Gastroesophageal sphincter (tissue), 4 donors: ENCODE results near the gene CACNB4. TPM values are rescaled to one million over a fixed set of nuclear protein-coding genes. Genes with fewer than 3 reads are reported as not detected.

ENCODE experiments used
- ATAC-seq: fragments of 150-250 bp; one replicate; pipeline ENCODE4 v1.9.1; 2016; ENCODE audit warnings: mild to moderate bottlenecking, moderate library complexity
- H3K27ac ChIP-seq, 4 donors: fragments of 200-600 bp; sonication (generic) in 3 of 4; 1 replicate in 3 of 4; 2 replicates in 1 of 4; pipeline ENCODE4 v1.5.1; 2016 to 2019
- H3K27me3 ChIP-seq: fragments of 200-600 bp; sonication (generic); one replicate; pipeline ENCODE4 v1.5.1; 2019
- H3K36me3 ChIP-seq, 2 donors: fragments of 200-600 bp; sonication (generic); one replicate each; pipeline ENCODE4 v1.5.1; 2019; ENCODE audit warnings: control low read depth in 1 of 2
- H3K4me1 ChIP-seq, 3 donors: fragments of 200-600 bp; sonication (generic); 1 replicate in 2 of 3; 2 replicates in 1 of 3; pipeline ENCODE4 v1.5.1; 2016 to 2019; ENCODE audit warnings: control low read depth in 2 of 3
- H3K4me3 ChIP-seq, 2 donors: fragments of 200-600 bp; sonication (generic); one replicate each; pipeline ENCODE4 v1.5.1; 2019; ENCODE audit warnings: mild to moderate bottlenecking in 1 of 2, moderate library complexity in 1 of 2
- H3K9me3 ChIP-seq, 3 donors: fragments of 200-600 bp; sonication (generic); one replicate each; pipeline ENCODE4 v1.5.1; 2017 to 2019; ENCODE audit warnings: control low read depth in 2 of 3
- EP300 ChIP-seq: sonication (generic); formaldehyde crosslinking; IDR thresholded peaks from one replicate; pipeline ENCODE4 v1.6.1; 2017; ENCODE audit warnings: antibody characterized with exemption, mild to moderate bottlenecking
- POLR2A ChIP-seq, 2 donors: fragments of 450-650 bp; IDR thresholded peaks; one replicate each; pipeline ENCODE4 v1.6.1; 2017; ENCODE audit warnings: antibody characterized with exemption in 2 of 2, mild to moderate bottlenecking in 2 of 2, moderate library complexity in 1 of 2
- POLR2AphosphoS5 ChIP-seq: sonication (generic); formaldehyde crosslinking; IDR thresholded peaks from one replicate; pipeline ENCODE4 v1.6.1; 2017; ENCODE audit warnings: antibody characterized with exemption
- WGBS, 2 donors: methylation state at CpG; one replicate each; pipeline ENCODE4 v1.1.5; 2018; ENCODE audit warnings: low coverage in 1 of 2; 5-methylcytosine and 5-hydroxymethylcytosine counted together
- total RNA-seq, 4 donors: library from RNA; depleted of rRNA; stranded (reverse); fragments of >200 nt; gene quantifications; one replicate each; pipeline ENCODE4 v1.1.0, GENCODE V29; 2016
- TF ChIP-seq, protein P1 (sequence below), 4 experiments: fragments of 200-600 bp in 2 of 4; fragments of 450-650 bp in 2 of 4; sonication (generic) in 1 of 4; IDR thresholded peaks; one replicate each; pipeline ENCODE4 v1.5.1; 2017 to 2019; ENCODE audit warnings: antibody characterized with exemption in 4 of 4, mild to moderate bottlenecking in 2 of 4, moderate library complexity in 2 of 4

The CACNB4 gene
- total RNA-seq, 4 donors from 2014 or later, result 1.4 to 5.4 (median 1.9) TPM

DNA sequence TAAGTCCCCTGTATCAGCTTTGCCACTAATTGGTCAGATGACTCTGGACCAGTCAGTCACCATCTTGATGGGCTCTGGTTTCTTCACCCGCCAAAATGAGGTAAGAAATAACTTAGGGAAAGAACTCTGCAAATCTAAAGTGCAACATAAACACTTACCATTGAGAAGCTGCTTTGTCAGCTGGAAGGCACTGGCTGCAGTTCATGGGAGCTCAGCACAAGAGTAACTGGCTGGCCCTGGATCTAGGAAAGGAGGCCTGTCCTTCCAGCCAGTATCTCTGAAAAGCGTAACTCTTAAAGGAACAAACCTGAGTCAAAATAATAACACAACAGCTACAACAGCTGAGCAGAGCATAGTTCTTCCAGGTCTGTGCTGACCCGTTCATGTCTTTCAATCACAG lies 123.9 kb downstream of the CACNB4 start:
- no peaks in the 10 kb centered on the region for H3K9me3 ChIP-seq
- no peaks in the 10 kb centered on the region for H3K27me3 ChIP-seq
- no peaks in the 10 kb centered on the region for H3K36me3 ChIP-seq
- WGBS, 2 donors, result 75% methylated on average over 1 of the region's 3 CpGs; no CpG with 5 or more reads in 1 of the 2 donors
- H3K4me1 ChIP-seq, result peaks cover 0 to 6% (median 0%) of the 10 kb centered on the region in 3 donors
- H3K27ac ChIP-seq, result no peak overlapping the region
- ATAC-seq, result no peak
- TF ChIP-seq POLR2A (IDR thresholded peaks at IDR 0.05) (no peak), EP300 (no peak), POLR2AphosphoS5 (no peak)
- TF ChIP-seq, protein P1, sequence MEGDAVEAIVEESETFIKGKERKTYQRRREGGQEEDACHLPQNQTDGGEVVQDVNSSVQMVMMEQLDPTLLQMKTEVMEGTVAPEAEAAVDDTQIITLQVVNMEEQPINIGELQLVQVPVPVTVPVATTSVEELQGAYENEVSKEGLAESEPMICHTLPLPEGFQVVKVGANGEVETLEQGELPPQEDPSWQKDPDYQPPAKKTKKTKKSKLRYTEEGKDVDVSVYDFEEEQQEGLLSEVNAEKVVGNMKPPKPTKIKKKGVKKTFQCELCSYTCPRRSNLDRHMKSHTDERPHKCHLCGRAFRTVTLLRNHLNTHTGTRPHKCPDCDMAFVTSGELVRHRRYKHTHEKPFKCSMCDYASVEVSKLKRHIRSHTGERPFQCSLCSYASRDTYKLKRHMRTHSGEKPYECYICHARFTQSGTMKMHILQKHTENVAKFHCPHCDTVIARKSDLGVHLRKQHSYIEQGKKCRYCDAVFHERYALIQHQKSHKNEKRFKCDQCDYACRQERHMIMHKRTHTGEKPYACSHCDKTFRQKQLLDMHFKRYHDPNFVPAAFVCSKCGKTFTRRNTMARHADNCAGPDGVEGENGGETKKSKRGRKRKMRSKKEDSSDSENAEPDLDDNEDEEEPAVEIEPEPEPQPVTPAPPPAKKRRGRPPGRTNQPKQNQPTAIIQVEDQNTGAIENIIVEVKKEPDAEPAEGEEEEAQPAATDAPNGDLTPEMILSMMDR (IDR thresholded peaks at IDR 0.05), result no peak
- no peak overlapping the region for H3K4me3 ChIP-seq

DNA sequence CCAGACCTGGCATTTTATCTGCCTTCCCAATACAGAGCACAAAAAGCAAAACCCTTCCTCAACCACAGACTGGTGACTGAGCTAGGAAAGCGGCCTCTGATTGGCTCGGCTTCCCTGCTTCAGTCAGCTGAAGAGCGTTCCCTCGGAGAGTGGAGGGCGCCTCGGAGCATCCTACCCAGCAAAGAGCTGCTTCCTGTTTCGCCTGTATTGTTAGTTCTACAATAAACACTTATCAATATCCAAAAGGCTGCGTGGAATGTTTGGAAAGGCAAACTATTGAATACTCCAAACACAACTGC lies 125.0 kb downstream of the CACNB4 start:
- no peaks in the 10 kb centered on the region for H3K27me3 ChIP-seq
- H3K9me3 ChIP-seq, result no peaks in the 10 kb centered on the region
- no peak overlapping the region for H3K4me3 ChIP-seq
- TF ChIP-seq, protein P1 (IDR thresholded peaks at IDR 0.05), result no peak
- TF ChIP-seq POLR2A (IDR thresholded peaks at IDR 0.05) (no peak), EP300 (no peak), POLR2AphosphoS5 (no peak)
- peak; percentile 62 for ATAC-seq
- H3K27ac ChIP-seq, result no peak overlapping the region
- WGBS, 2 donors, result 18 to 36% methylated on average over 8 of the region's 8 CpGs
- H3K4me1 ChIP-seq, result peaks cover 0 to 6% (median 0%) of the 10 kb centered on the region in 3 donors
- no peaks in the 10 kb centered on the region for H3K36me3 ChIP-seq

DNA sequence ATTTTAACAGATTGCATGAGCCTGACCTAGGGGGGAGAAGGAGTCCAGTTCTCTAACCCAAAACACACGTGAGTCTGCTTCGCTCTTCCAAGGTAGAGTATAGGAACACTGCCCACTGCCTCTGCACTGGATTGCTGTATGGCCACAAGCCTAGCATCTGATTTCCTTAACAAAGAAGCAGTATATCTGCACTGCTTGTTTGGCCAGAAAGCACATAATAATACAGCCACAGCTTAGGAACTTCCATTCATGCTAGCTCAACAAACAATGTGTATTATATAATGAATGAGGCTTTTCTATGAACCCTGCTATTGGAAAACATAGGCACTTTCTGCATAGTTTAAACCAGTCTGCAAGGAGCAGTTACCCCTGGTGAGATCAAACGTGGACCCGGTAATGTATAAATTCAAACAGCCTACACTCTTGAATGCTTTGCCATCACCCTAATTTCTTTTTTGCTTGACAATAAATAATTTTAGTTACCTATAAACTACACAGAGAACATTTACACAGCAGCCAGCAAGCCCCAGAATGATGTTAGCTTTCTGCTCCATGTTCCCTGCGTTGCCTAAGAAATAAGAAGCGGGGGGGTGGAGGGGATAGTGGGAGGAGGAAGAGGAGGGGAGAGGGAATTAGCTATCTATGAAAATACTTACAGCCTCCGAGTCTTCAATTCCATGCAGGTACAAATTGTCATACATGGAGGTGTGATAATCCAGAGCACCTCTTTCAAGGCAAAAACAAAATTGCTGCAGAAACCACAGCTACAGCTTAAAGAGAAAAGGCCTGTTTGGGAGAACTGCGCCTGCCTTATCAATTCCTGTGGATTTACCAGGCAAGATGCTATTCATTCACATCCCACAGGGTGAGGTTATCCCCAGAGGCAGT lies 125.6 kb downstream of the CACNB4 start:
- H3K4me3 ChIP-seq, result no peak overlapping the region
- no peak for ATAC-seq

DNA sequence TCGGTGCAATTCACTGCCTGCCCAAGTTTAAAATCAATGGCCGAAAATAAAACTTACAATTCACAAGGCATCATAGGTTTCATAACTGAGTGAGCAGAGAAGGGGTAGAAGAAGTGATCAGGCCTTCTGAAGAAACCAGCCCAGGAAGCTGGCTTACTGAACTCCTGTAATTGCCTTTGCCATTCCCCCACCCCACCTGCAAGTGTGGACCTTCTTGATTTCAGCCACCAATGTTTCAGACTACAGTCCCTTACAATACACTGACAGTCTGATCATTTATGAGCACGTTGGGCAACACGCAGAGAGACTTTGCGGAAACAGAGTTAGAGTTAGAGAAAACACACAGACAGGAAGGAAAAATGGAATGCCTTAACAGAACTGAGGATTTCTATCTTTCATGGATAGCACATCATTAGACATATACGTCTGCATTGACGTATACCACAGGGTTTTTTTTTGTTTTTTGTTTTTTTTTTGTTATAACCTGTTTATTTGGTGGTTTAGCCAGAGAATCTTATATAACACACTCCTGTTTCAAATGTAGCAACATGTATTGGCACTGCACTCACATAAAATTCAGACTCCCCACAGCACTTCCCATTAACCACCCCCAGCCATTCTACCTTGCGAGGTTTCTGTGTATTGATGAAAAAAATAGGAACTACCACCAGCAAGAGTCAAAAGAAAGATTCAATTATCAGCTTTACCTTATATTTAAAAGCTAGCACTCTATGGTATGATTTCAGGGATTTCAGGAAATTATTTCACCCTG lies 126.4 kb downstream of the CACNB4 start:
- Histone ChIP-seq H3K9me3 (no peaks in the 10 kb centered on the region), H3K36me3 (no peaks in the 10 kb centered on the region), H3K4me3 (no peak overlapping the region), H3K4me1 (peaks cover 0 to 6% (median 0%) of the 10 kb centered on the region in 3 donors), H3K27ac (no peak overlapping the region), H3K27me3 (no peaks in the 10 kb centered on the region)
- ATAC-seq, result no peak
- TF ChIP-seq EP300 (no peak), POLR2AphosphoS5 (no peak), POLR2A (IDR thresholded peaks at IDR 0.05) (no peak)
- TF ChIP-seq, protein P1 (IDR thresholded peaks at IDR 0.05), result no peak
- WGBS, 2 donors, result 87 to 94% methylated on average over 6 to 8 of the region's 8 CpGs

More for the DNA sequence above, 125.6 kb downstream of the CACNB4 start:
- WGBS, 2 donors, result 68 to 75% methylated on average over 6 to 8 of the region's 8 CpGs
- peaks cover 0 to 6% (median 0%) of the 10 kb centered on the region in 3 donors for H3K4me1 ChIP-seq
- no peak overlapping the region for H3K27ac ChIP-seq
- no peaks in the 10 kb centered on the region for H3K27me3 ChIP-seq
- H3K9me3 ChIP-seq, result no peaks in the 10 kb centered on the region
- TF ChIP-seq POLR2AphosphoS5, result no peak
- TF ChIP-seq, protein P1 (IDR thresholded peaks at IDR 0.05), result no peak
- no peak for TF ChIP-seq EP300
- TF ChIP-seq POLR2A (IDR thresholded peaks at IDR 0.05), result no peak
- no peaks in the 10 kb centered on the region for H3K36me3 ChIP-seq
